Fibroblast of lung (primary cell): Measurements from ENCODE around the gene FGF14. TPM values are rescaled to one million over a fixed set of nuclear protein-coding genes. Genes with fewer than 3 reads are reported as not detected.

ENCODE experiments used
- DNase-seq, 2 donors: peaks; one replicate each; pipeline versions ENCODE4 v3.0.0 to v3.0.0-alpha.2; 2010; ENCODE audit warnings: low read depth in 2 of 2
- H2AFZ ChIP-seq: 2 replicates; pipeline ENCODE4 v1.5.1; 2012; ENCODE audit warnings: low read length, control low read depth, inconsistent platforms
- H3K27ac ChIP-seq: 2 replicates; pipeline ENCODE4 v1.5.1; 2011; ENCODE audit warnings: low read length, control low read depth; ENCODE audit not compliant: insufficient read depth
- H3K27me3 ChIP-seq: 2 replicates; pipeline ENCODE4 v1.5.1; 2011; ENCODE audit warnings: mild to moderate bottlenecking, low read length; ENCODE audit not compliant: control insufficient read depth, insufficient read depth
- H3K36me3 ChIP-seq: 2 replicates; pipeline ENCODE4 v1.5.1; 2011; ENCODE audit warnings: low read length; ENCODE audit not compliant: control insufficient read depth, insufficient read depth
- H3K4me1 ChIP-seq: 2 replicates; pipeline ENCODE4 v1.5.1; 2011; ENCODE audit warnings: low read length; ENCODE audit not compliant: control insufficient read depth, insufficient read depth; ENCODE audit errors: extremely low read depth
- H3K4me2 ChIP-seq: 2 replicates; pipeline ENCODE4 v1.5.1; 2011; ENCODE audit warnings: low read length, control low read depth; ENCODE audit not compliant: insufficient read depth; ENCODE audit errors: extremely low read depth
- H3K4me3 ChIP-seq, 4 experiments: fragments of 200-600 bp in 1 of 4; sonication (generic) in 1 of 4; replicated peaks in 1 of 4; 2 replicates each; pipeline ENCODE4 v1.5.1; 2011 to 2016; ENCODE audit warnings: low read length in 4 of 4, low read depth in 3 of 4, mild to moderate bottlenecking in 3 of 4, control low read depth in 2 of 4, inconsistent platforms in 1 of 4, mixed read lengths in 1 of 4; ENCODE audit not compliant: insufficient read depth in 1 of 4; ENCODE audit errors: control extremely low read depth in 1 of 4
- H3K79me2 ChIP-seq: 2 replicates; pipeline ENCODE4 v1.5.1; 2012; ENCODE audit warnings: mild to moderate bottlenecking, low read length, inconsistent platforms; ENCODE audit not compliant: control insufficient read depth, insufficient read depth
- H3K9ac ChIP-seq: 2 replicates; pipeline ENCODE4 v1.5.1; 2011; ENCODE audit warnings: mild to moderate bottlenecking, low read length, control low read depth; ENCODE audit not compliant: insufficient read depth
- H3K9me3 ChIP-seq: 2 replicates; pipeline ENCODE4 v1.5.1; 2012; ENCODE audit warnings: low read depth, low read length; ENCODE audit not compliant: control insufficient read depth, insufficient read depth
- H4K20me1 ChIP-seq: 2 replicates; pipeline ENCODE4 v1.5.1; 2011; ENCODE audit warnings: low read length; ENCODE audit not compliant: control insufficient read depth, insufficient read depth; ENCODE audit errors: extremely low read depth
- EZH2 ChIP-seq: IDR thresholded peaks from 2 replicates; pipeline ENCODE4 v1.5.1; 2012; ENCODE audit warnings: low read length, control low read depth, mild to moderate bottlenecking; ENCODE audit errors: missing control alignments
- polyA plus RNA-seq, 2 donors: library from polyadenylated mRNA; depleted of rRNA in 1 of 2; stranded (reverse) in 1 of 2; unstranded in 1 of 2; fragments of >200 nt; gene quantifications; 2 replicates each; pipeline ENCODE4 v1.2.1, GENCODE V29; 2011 to 2012; ENCODE audit warnings: missing spikeins in 1 of 2
- total RNA-seq: library from RNA; depleted of rRNA; stranded (reverse); fragments of >200 nt; gene quantifications from 2 replicates; pipeline ENCODE4 v1.2.1, GENCODE V29; 2014
- TF ChIP-seq, protein P1 (sequence below), 2 donors: IDR thresholded peaks in 1 of 2; conservative IDR thresholded peaks in 1 of 2; 1 replicate in 1 of 2; 2 replicates in 1 of 2; pipeline ENCODE4 v1.5.1; 2011 to 2012; ENCODE audit warnings: low read length in 2 of 2, control low read depth in 1 of 2, inconsistent platforms in 1 of 2, low read depth in 1 of 2, mild to moderate bottlenecking in 1 of 2

The FGF14 gene
- total and polyA plus RNA-seq, 2 donors (not counting 1 experiment from before 2014, with no cell fraction given): 0.94 to 7.8 TPM

DNA sequence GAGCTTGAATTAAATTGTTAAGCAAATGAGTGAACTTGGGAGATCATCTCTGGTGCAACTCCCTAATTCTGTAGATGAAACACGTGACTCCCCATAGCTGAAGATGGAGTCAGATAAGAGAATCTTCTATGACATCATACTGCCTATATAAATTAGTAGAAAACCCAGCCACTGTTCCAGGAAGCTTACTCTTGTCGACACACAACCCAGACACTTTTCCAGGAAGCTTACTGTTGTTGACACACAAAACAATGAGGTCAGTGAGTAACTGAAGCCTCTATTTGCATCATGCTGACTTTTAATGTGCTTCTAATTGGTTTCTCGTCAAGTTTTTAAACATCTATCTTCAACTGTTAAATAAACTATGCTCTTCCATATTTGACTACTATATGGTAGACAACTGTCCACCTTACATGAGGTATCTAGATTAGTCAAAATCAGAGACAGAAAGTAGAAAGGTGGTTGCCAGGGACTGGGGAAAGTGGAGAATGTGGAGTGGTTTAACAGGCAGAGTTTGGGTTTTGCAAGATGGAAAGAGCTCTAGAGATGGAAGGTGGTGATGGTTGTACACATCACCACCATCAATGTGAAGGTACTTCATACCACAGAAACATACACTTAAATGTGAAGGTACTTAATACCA lies 168.2 kb downstream of the FGF14 start:
- Histone ChIP-seq H3K9me3 (no peaks in the 10 kb centered on the region), H3K36me3 (no peaks in the 10 kb centered on the region), H3K9ac (no peak overlapping the region), H3K27me3 (no peaks in the 10 kb centered on the region), H2AFZ (no peak overlapping the region), H3K79me2 (no peaks in the 10 kb centered on the region), H3K4me3 (no peak overlapping the region), H3K4me2 (no peak overlapping the region), H3K4me1 (no peaks in the 10 kb centered on the region), H4K20me1 (no peaks in the 10 kb centered on the region), H3K27ac (no peak overlapping the region)
- TF ChIP-seq EZH2: no peak
- DNase-seq: no peak

DNA sequence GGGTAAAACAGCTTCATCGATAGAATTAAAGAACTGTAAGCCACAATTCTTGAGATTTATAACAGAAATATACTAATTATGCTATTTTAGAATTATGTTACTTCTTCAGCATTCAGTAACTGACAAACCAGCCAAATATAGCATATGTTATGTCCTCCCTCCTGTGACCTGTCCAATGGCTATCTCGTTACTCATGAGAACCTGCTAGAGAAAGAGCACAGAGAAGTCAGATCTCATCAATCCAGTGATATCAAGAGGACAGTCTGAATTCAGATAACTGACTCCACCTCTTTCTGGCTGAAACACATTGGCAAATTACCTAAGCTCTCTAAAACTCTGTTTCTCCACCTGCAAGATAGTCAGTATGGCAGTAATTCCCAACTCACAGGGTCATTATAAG lies 170.4 kb downstream of the FGF14 start:
- TF ChIP-seq EZH2: no peak
- TF ChIP-seq, protein P1, sequence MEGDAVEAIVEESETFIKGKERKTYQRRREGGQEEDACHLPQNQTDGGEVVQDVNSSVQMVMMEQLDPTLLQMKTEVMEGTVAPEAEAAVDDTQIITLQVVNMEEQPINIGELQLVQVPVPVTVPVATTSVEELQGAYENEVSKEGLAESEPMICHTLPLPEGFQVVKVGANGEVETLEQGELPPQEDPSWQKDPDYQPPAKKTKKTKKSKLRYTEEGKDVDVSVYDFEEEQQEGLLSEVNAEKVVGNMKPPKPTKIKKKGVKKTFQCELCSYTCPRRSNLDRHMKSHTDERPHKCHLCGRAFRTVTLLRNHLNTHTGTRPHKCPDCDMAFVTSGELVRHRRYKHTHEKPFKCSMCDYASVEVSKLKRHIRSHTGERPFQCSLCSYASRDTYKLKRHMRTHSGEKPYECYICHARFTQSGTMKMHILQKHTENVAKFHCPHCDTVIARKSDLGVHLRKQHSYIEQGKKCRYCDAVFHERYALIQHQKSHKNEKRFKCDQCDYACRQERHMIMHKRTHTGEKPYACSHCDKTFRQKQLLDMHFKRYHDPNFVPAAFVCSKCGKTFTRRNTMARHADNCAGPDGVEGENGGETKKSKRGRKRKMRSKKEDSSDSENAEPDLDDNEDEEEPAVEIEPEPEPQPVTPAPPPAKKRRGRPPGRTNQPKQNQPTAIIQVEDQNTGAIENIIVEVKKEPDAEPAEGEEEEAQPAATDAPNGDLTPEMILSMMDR (conservative IDR thresholded peaks at IDR 0.05 in 1 of 2, IDR thresholded peaks at IDR 0.05 in 1 of 2; ENCODE audit: low read depth in 1 of 2, low read length in 2 of 2): no peak
- Histone ChIP-seq H3K4me2 (no peak overlapping the region), H3K9ac (no peak overlapping the region), H3K4me3 (no peak overlapping the region), H3K27me3 (no peaks in the 10 kb centered on the region), H3K36me3 (no peaks in the 10 kb centered on the region), H3K9me3 (no peaks in the 10 kb centered on the region), H3K79me2 (no peaks in the 10 kb centered on the region), H3K4me1 (no peaks in the 10 kb centered on the region), H2AFZ (no peak overlapping the region), H3K27ac (no peak overlapping the region), H4K20me1 (no peaks in the 10 kb centered on the region)
- no peak for DNase-seq

DNA sequence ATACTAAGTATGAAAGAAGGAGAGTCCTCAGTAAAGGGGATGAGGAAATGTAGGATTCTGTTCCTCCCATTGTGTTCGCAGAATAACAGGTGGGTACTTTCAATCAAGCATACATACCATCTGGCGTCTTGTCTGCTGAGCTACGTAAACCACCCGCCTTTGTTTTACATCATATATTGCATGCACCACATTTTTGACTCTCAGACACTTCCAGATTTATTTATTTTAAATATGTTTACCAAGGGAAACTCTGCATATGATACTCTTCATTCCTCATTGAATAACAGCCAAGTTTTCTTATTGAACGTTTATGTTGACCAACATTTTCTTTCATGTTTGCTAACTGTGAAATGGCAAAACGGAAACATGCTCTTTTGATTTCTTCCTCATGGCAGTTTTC lies 174.1 kb downstream of the FGF14 start:
- no peaks in the 10 kb centered on the region for H3K79me2 ChIP-seq
- H3K27me3 ChIP-seq: no peaks in the 10 kb centered on the region
- H4K20me1 ChIP-seq: no peaks in the 10 kb centered on the region
- peak in 1 of 2 donors; percentile 60 for DNase-seq
- H2AFZ ChIP-seq: peak overlapping the region; percentile 5
- peak overlapping the region in 1 of 4 experiments; percentile 1 for H3K4me3 ChIP-seq
- H3K27ac ChIP-seq: no peak overlapping the region
- TF ChIP-seq, protein P1 (conservative IDR thresholded peaks at IDR 0.05 in 1 of 2, IDR thresholded peaks at IDR 0.05 in 1 of 2; ENCODE audit: low read depth in 1 of 2, low read length in 2 of 2): no peak
- TF ChIP-seq EZH2: no peak
- H3K36me3 ChIP-seq: no peaks in the 10 kb centered on the region
- H3K4me1 ChIP-seq: no peaks in the 10 kb centered on the region
- no peaks in the 10 kb centered on the region for H3K9me3 ChIP-seq
- H3K9ac ChIP-seq: no peak overlapping the region
- no peak overlapping the region for H3K4me2 ChIP-seq
